GM18502 (cell line): ENCODE results near the gene SAYSD1.
"Not testable (repeated sequence)": the region's sequence is repeated elsewhere in the genome, so short reads cannot be mapped to it uniquely, and the experiment has no call there.

Experiments
- ATAC-seq: cut with Tn5 transposase; IDR thresholded peaks from one replicate; pipeline ENCODE4 v1.9.1; 2021; ENCODE audit warnings: mild to moderate bottlenecking; ENCODE audit not compliant: unreplicated experiment, poor library complexity

The SAYSD1 gene, protein sequence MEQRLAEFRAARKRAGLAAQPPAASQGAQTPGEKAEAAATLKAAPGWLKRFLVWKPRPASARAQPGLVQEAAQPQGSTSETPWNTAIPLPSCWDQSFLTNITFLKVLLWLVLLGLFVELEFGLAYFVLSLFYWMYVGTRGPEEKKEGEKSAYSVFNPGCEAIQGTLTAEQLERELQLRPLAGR

DNA sequence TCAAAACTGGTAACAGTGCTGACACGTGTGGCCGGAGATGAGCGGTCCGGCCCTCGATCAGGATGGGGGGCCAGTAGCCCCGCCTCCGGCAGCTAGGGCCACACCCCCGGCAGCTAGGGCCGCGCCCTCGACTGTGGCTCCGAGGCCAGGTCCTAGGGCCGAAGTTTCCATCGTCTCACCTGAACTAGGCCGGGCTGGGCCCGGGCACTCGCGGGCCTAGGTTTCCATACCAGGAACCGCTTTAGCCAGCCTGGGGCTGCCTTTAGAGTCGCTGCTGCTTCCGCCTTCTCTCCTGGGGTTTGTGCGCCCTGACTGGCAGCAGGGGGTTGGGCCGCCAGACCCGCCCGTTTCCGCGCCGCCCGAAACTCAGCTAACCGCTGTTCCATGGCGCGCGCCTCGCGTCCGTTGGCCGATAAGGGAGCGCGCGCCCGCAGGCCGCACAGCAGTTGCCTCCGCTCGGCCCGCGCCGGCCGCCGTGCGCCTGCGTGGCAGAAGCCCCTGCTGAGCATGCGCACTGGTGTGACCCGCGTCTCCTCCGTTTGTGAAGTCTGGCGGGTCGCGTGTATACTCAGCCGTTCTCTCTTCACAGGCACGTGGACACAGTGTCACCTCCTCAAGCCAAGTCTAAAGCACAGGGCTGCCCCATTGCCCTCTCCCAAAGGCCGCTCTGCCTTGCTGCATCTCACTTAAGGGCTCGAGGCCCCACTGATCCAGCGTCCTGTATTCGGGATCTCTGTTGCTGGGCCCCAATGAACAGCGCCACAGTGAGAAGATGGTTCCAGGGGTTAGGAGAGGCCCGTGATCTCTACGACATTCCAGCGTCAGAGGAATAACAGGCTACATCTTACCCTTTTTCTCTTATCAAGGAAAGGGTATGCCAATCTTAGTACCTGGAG lies at the start of gene SAYSD1:
SAYSD1 (minus strand) TSS at position 483 of the 896 bp plus-strand sequence; CDS start at position 386, 97 bp downstream.
- ATAC-seq, result peak; percentile 94

DNA sequence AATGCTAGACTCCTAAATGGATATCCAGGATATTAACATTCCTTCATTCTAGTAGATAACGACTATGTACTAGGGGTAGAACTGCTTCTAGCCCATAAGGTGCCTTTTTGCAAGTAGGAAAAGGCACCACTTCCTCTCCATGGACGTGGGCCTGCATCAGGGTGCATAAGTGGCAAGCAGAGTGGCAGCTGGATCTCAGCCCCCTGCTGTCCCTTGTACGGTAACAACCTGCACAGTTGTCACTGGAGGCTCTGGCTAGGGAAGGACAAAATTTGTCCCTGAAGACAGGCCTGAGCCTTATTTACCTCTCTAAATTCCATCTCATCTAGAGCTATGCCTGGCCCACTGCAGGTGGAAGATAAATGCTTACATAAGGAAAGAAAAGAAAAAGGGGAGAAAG lies 42.5 kb upstream of the SAYSD1 start:
- ATAC-seq, result no peak

DNA sequence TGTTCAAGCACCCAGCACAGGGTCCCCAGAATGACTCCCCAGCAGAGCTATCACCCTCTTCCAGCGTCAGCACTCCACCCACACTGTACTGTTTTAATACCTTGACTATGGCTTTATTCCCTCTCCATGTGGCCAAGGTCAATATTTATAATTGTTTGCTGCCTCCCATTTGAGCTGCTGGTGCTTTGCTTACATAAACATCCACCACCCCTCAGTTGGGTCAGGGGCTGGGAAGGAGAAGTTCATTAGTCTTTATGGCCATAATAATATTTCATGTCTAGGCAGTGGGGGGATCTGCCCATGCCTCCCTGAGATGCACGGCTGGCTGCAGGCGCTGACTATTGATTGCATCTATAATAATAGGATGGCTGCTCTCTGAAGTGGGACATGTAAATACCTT lies 41.8 kb upstream of the SAYSD1 start:
- ATAC-seq, result no peak

DNA sequence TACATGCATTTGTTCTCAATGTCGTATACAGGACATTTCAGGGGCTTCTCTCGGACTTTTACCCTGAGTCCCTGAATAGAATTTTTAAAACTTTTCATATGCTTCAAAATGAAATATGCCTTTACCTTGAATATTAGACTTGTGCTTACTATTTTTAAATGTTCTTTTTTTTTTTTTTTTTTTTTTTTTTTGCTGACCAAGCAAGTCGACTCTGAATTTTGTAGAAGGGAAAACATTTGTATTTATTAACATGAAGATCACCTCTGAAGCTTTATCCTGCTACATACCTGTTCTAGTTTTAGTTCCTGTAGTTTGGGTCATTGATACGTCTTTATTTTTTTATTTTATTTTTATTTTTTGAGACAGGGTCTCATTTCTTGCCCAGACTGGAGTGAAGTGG lies 39.7 kb upstream of the SAYSD1 start:
- no peak for ATAC-seq

DNA sequence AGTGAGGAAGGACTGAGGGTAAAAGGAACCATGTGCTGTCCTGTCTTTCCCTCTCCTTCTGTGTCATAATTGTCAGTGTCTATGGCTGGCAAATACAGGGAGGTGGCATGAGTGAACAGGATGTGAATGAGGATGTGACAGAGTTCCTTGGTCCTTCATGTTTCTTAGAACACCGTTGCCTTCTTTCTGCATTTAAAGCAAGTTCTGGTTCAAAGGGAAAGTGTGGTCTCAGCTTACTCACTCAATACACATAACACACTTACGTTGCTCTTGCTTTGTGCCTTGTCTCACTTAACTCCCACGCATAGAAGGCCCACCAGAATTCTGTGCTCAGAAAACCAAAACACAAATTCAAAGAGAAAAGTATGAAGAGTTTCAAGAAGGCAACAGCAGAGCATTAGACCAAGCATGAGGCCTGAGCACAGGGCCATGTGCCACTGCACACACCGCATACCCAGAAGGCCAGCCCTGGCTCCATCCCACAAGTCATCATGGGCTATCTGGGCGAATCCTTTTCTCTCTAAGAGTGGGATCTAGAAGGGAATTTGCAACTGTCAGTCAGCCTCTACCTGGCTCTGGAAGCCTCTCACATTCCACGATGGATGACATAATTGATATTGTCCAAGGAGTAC lies 38.9 kb upstream of the SAYSD1 start:
- no peak for ATAC-seq

DNA sequence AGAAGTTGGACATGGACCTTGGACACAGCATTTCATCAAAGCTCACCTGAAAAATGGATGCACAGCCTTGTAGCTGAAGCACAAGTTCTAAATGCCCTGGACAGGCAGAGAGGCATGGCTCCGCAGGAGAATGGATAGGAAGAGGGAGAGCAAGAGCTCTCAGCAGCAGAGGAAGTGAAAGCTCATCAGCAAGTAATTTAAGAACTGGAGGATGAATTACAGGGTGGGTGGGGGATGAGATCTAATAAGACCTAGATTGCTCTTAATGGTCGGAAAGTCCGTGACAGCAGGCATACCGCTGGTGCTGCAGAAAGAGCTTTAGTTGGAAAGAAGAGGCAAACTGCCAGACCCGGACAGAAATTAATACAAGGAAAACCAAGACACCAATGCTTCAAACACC lies 37.3 kb upstream of the SAYSD1 start:
- no peak for ATAC-seq

DNA sequence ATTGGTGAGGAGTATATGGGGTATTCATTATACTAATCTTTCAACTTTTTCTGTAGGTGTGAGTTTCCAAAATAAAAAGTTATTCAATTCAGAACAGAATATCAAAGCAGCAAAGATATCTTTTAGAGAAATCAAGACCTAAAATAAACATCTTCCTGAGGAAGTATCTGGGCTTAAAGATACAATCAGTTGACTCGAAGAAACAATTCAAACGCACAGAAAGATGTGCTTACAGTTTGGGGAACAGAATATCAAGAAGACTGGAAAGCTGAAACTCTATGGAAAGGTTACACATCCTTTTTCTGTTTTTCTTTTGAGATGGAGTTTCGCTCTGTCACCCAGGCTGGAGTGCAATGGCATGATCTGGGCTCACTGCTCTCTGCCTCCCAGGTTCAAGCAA lies 36.2 kb upstream of the SAYSD1 start:
- ATAC-seq, result no peak

DNA sequence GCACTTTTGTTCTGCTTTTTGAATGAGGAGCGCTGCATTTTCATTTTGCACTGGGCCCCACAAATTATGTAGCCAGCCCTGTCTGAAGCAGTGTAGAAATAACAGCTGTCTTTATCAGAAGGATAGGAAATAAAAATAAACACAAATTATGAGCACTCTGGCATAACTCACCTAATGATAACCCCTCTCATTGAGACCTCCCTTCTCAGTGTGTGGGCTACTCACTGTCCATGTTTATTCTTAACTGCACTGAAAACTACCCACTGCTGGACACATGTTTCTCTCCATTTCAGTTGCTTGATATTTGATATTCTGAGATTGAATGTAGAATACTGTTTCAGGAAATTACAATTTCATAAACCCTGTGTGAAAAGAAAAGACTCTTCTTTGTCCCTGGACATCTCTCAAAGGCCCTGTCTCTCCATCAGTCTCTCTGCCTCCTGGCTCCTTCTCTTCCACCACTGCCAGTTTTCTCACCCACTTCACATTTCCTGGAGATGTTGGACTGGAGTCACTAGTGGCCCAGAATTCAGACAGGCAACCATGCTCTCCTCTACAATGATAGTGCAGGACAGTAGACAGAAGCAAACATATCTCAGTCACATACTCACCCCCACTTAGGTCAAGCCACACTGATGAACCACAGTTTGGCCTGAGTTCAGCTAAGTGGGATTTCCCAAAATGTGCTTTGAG lies 29.6 kb upstream of the SAYSD1 start:
- no peak for ATAC-seq

DNA sequence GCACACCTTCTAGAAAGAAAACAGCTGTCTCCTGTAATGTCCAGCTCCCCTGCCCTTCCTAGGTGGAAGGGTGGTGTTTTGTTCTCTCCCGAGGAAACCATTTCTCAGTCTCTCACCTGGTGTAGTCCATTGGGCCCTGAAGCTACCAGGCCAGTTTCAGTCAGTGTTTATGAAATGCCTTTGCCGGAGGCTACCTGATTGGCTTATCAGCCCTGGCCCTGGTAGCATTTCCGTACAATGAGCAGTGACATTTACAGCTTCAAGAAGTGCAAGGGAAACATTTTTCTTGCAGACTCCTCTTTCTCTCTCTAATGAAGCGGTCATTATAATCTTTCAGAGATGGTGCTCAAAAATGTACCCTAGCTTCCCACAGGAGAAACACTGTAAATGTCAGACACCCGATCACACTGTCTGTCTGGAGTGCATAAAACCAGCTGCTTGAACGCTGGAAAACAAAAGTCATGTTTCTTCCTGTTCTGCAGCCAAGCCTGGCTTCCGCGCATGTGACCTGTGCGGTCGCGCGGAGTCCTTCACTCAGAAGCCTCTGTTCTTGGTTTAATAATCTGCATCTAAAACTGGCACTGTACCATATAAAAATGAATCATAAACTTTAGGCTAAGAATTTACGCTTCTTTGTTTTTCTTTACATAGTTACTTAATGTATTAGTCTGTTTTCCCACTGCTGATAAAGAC lies 28.4 kb upstream of the SAYSD1 start:
- no peak for ATAC-seq

DNA sequence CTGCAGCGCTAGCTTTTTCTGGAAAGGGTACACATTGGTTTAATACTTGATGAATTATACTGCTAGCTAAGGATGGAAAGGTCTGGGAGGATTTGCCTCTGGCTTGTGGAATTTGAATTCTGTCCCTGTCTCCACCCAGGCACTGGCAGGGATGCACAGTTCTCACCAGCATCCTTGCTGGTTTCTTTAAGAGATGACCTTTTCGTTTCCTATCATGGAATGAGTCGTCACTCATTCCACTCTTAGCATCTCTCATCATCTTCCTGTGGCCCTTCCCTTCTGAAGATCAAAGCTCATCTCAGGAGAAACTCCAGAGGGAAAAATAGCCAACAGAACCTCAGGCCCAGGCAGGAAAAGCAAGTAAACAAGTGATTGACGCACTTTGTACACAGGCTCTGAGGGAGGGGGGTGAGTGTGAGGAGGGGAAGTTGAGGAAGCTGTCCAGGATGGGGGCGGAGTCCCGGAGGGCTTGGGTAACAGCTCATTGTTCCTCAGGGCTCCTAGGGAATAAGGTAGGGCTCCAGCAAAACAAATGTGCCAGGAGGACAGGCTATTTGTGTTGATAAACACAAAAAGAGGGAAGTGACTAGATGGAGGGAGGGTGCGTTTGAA lies 25.7 kb upstream of the SAYSD1 start:
- no peak for ATAC-seq

DNA sequence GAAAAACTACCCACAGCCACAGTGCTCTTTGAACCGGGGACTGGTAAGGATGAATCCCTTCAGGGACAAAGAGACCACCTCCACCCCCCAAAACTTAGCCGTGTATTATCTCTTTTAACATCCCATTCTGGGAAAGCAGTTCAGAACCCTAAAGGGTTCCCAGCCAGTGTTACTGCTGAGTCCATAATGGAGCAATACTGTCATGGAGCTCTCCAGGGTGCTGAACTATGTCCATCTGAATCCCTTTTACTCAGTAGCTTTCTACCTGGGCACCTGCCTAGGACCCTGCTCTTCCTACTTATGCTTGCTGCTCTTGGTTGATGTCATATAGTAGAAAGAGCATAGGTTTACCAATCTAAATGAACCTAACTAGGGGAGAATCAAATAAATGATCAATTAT lies 22.3 kb upstream of the SAYSD1 start:
- ATAC-seq, result no peak

DNA sequence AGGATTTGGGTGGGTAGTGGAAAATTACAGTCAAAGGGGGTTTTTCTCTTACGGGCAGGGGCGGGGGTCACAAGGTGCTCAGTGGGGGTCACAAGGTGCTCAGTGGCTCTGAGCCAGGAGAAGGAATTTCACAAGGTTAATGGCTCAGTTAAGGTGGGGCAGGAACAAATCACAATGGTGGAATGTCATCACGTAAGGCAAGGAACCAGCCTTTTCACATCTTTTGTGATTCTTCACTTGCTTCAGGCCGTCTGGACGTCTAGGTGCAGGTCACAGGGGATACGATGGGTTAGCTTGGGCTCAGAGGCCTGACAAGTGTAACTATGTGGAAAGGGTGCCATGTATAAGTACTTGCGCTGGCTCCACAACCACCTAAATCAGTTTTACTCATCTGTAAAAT lies 21.2 kb upstream of the SAYSD1 start:
- not testable (repeated sequence) for ATAC-seq

DNA sequence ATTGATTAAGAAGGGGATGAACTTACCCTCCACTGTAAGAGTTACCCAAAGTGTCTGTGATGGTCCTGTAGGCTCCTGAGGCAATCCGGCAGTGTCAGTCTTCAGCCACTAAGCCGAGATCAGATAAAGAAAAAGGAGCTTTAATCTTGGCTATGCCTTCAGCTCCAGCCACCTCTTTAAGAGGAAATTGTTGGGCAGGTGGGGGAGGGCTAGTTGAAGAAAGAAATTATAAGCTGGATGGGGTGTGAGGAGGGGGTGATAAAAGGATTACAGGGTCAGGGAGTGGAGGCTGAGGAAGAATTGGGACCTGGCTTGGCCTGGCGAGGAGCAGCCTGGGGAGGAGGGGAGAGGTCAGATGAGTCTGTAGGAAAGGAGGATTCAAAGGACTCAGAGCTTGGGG lies 19.8 kb upstream of the SAYSD1 start:
- ATAC-seq, result not testable (repeated sequence)

DNA sequence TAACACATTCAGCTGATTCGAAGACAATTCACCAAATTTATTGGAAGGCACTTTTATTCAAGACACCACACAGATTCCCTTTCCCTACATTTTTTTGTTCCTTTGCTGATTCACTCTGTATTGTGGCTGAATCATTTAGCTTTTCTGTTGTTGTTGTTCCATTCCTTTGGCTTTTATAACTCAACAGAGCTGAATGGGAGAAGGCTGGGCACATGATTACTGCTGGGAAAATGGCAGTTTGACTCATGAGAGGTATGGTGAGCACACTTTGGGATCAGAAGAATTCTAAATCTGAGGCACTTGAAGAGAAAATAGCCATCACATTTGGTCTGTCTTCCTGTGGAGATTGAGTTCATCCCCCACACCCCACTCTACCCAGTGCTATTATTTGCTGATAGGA lies 15.7 kb upstream of the SAYSD1 start:
- ATAC-seq, result no peak

DNA sequence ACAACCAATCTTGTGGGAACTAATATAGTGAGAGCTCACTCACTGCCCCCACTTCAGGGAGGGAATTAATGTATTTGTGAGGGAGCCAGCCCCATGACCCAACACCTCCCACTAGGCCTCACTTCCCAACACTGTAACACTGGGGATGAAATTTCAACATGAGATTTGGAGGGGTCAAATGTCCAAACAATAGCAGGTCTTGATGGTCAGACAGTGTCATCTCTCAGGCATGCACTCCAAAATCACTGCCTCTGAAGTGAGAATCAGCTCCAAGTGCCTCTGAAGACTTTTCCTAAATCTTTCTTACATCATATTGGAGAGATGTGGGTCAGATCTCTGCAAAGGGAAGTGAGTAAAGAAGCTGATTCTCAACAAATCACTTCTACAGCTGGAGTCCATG lies 13.8 kb upstream of the SAYSD1 start:
- no peak for ATAC-seq

DNA sequence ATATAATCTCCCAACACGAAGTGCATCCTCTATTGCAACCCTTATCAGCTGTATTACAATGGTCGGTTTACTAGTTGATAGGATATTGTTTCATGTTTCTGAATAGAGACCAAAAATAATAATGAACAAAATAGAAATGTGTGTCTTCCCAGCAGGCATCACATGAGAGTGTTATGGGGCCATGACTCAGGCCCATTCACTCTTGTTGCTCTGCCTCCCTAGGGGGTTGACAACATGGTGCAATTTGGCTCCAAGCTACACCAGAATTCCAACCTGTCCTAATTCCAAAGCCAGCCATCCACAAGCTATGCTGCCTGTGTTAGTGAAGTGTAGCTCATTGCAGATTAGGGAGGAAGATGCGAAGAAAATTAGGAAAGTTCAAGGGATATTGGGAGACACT lies 13.1 kb upstream of the SAYSD1 start:
- ATAC-seq, result no peak

DNA sequence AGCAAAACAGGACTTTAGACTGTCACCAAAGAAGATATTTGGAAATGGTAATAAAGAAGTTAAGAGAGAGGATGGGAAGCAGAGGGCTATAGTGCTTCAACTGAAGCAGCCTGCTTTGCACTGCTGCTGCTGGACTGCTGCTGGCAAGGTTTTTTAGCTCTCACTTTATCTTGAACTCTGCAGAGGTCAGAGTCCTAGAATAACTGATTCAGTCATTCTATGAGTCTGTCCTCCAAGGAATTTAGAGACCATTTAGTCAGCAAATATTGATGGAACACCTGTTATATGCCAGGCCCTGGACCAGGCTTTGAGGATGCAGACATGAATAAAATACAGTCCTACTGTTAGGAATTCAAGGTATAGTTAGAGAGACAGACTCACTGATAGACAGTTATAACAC lies 9.1 kb upstream of the SAYSD1 start:
- no peak for ATAC-seq

DNA sequence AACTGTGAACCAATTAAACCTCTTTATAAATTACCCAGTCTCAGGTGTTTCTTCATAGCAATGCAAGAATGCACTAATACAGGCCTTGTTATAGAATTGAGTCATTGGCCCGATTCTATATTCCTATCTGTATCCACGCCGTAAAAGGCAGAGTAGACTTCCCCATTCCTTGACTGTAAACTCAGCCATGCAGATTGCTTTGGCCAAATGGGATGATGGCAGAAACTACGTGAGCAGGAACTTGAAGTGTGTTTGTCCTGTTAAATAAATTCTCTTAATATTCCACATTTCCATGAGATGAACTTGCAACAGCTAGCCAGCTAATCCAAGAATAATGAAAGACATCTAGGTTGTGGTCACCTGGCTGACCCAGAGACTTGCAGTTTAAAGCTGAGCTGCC lies 3.9 kb upstream of the SAYSD1 start:
- no peak for ATAC-seq

DNA sequence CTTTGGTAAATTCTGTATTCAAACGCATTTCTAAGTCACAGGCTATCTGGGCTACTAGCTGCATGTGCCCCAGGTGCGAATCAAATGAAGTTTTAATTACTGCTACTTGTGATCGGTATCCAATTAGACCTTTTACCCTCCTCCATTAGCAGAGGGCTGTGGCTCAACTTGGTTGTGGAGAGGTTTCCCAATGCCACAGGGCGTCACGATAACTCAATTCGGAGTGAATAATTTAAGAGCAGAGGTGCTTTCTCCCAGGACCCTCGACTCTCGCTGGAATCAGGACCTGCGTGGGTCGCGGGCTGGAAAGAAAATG lies 640 bp downstream of the SAYSD1 start:
- ATAC-seq, result peak; percentile 22

DNA sequence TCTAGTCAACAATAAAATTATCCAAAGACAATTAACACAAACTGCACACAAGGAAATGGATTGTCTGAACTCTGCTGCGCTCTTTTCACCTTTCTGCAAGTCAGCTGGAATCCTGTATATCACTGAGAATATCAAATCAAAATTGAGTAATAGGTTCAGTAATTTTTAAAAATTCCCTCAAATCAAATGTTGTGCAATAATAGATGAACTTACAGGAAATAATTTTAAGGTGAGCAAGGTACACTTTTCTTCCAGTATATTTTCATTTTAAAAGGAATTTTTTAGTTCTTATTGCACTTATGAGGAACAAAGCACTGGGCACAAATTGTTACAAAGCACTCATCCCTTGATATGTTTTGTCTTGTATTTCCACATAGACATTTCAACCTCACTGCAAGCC lies 1.2 kb downstream of the SAYSD1 start:
- ATAC-seq, result no peak
